ENCODE measurements around the gene PACSIN2.

The PACSIN2 gene

DNA sequence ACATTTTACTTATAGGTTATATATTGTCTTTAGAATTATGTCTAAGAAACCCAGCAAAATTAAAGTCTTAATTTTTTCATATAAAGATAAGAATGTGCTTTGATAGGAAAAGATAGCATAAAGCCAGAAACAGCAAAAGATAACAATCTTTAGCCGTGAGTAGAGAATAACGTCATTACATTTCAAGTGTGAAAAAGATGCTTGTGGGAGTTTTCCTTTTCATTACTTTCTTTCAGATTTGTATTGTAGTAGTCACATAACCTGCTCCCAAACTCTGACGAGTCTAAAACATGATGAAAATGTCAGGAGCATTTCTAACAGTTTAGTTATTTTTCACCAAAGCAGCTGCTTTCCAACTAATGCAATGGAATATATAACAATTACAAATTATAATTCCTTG, 189.2 kb downstream of the PACSIN2 start:
- Histone ChIP-seq H3K36me3 (replicated peaks; ENCODE audit: insufficient read depth, low read length) (peaks cover 12% of the 10 kb centered on the region; the same call in 1 of the 2 replicates), H3K79me2 (ENCODE audit: low read length) (no peaks in the 10 kb centered on the region), H3F3A (ENCODE audit: insufficient read depth, low read length) (no peaks in the 10 kb centered on the region), H3K4me2 (ENCODE audit: low read depth, low read length) (no peak overlapping the region), H2AFZ (ENCODE audit: low read length) (no peak overlapping the region), H4K20me1 (ENCODE audit: insufficient read depth, low read length) (no peaks in the 10 kb centered on the region), H3K27ac (ENCODE audit: low read length) (no peak overlapping the region), H3K27me3 (replicated peaks; ENCODE audit: insufficient read depth, low read length) (no peaks in the 10 kb centered on the region), H3K9ac (ENCODE audit: low read length) (no peak overlapping the region), H3K9me3 (replicated peaks; ENCODE audit: insufficient read depth, low read length) (no peaks in the 10 kb centered on the region), H3K4me3 (ENCODE audit: low read length) (no peak overlapping the region), H3K4me1 (ENCODE audit: low read length) (no peaks in the 10 kb centered on the region), H3K9me2 (replicated peaks; ENCODE audit: insufficient read depth, low read length) (no peaks in the 10 kb centered on the region)
- TF ChIP-seq EZH2 (optimal IDR thresholded peaks at IDR 0.05; ENCODE audit: low read depth, low read length) = no peak
- TF ChIP-seq, protein P1, sequence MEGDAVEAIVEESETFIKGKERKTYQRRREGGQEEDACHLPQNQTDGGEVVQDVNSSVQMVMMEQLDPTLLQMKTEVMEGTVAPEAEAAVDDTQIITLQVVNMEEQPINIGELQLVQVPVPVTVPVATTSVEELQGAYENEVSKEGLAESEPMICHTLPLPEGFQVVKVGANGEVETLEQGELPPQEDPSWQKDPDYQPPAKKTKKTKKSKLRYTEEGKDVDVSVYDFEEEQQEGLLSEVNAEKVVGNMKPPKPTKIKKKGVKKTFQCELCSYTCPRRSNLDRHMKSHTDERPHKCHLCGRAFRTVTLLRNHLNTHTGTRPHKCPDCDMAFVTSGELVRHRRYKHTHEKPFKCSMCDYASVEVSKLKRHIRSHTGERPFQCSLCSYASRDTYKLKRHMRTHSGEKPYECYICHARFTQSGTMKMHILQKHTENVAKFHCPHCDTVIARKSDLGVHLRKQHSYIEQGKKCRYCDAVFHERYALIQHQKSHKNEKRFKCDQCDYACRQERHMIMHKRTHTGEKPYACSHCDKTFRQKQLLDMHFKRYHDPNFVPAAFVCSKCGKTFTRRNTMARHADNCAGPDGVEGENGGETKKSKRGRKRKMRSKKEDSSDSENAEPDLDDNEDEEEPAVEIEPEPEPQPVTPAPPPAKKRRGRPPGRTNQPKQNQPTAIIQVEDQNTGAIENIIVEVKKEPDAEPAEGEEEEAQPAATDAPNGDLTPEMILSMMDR (IDR thresholded peaks at IDR 0.05; ENCODE audit: low read length) = no peak
- DNase-seq = no peak

DNA sequence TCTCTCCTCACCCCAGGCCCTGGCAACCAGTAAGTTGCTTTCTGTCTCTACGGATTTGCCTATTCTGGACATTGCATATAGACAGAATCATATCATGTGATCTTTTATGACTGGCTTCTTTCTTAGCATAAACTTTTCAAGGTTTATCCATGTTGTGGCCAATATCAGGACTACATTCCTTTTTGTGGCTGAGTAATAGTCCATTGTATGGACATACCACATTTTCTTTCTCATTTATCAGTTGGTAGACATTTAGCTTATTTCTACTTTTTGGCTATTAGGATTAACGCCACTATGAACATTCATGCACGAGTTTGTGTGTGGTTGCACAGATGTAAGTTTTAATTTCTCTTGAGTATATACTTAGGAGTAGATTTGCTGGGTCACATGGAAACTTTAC, 193.6 kb downstream of the PACSIN2 start:
- H2AFZ ChIP-seq (ENCODE audit: low read length) = no peak overlapping the region
- no peaks in the 10 kb centered on the region for H3K36me3 ChIP-seq (replicated peaks; ENCODE audit: insufficient read depth, low read length)
- no peaks in the 10 kb centered on the region for H3K4me1 ChIP-seq (ENCODE audit: low read length)
- no peak overlapping the region for H3K27ac ChIP-seq (ENCODE audit: low read length)
- H3K27me3 ChIP-seq (replicated peaks; ENCODE audit: insufficient read depth, low read length) = no peaks in the 10 kb centered on the region
- no peaks in the 10 kb centered on the region for H3F3A ChIP-seq (ENCODE audit: insufficient read depth, low read length)
- no peak overlapping the region for H3K9ac ChIP-seq (ENCODE audit: low read length)
- no peak overlapping the region for H3K4me3 ChIP-seq (ENCODE audit: low read length)
- no peak for DNase-seq
- no peak overlapping the region for H3K4me2 ChIP-seq (ENCODE audit: low read depth, low read length)
- H4K20me1 ChIP-seq (ENCODE audit: insufficient read depth, low read length) = no peaks in the 10 kb centered on the region
- no peaks in the 10 kb centered on the region for H3K9me3 ChIP-seq (replicated peaks; ENCODE audit: insufficient read depth, low read length)
- H3K9me2 ChIP-seq (replicated peaks; ENCODE audit: insufficient read depth, low read length) = no peaks in the 10 kb centered on the region
- TF ChIP-seq EZH2 (optimal IDR thresholded peaks at IDR 0.05; ENCODE audit: low read depth, low read length) (no peak), EZH2phosphoT487 (IDR thresholded peaks at IDR 0.05; ENCODE audit: low read length) (no peak)
- TF ChIP-seq, protein P1 (IDR thresholded peaks at IDR 0.05; ENCODE audit: low read length) = no peak
- H3K79me2 ChIP-seq (ENCODE audit: low read length) = no peaks in the 10 kb centered on the region

DNA sequence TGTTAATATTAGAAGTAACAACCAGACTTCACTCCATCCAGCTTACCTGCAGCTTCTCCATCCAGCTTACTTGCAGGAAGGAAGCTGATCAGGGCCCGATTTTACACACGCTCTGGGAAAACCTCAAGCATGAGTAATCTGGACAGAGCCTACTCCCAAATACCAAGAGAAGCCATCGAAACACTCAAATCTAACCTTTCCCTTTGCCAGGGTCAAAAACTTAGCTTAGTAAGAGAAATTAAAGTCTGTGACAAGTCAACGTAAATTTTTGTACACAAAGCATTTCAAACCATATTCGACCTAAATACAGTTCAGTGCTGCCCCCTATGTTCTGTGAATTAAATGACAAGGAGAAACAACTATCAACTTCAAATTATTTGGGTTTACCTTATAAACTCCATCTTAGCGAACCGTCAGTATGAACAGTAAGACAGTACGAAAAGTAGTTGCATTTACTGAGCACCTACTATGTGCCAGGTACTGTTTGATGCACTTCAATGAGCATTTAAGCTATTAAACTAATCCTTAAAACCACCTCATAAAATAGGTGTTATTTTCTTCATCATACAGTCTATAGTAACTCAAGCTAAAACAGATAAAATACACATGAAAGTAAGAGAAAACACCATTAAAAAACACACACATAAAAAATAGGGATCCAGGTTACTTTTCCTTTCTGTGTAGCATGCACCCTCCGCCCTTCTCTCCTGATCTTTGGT, 194.7 kb downstream of the PACSIN2 start:
- H2AFZ ChIP-seq (ENCODE audit: low read length) = no peak overlapping the region
- H3K4me3 ChIP-seq (ENCODE audit: low read length) = no peak overlapping the region
- H3K4me2 ChIP-seq (ENCODE audit: low read depth, low read length) = no peak overlapping the region
- DNase-seq = peak; percentile 30
- no peaks in the 10 kb centered on the region for H3K9me2 ChIP-seq (replicated peaks; ENCODE audit: insufficient read depth, low read length)
- H4K20me1 ChIP-seq (ENCODE audit: insufficient read depth, low read length) = no peaks in the 10 kb centered on the region
- no peak overlapping the region for H3K9ac ChIP-seq (ENCODE audit: low read length)
- H3F3A ChIP-seq (ENCODE audit: insufficient read depth, low read length) = no peaks in the 10 kb centered on the region
- H3K79me2 ChIP-seq (ENCODE audit: low read length) = no peaks in the 10 kb centered on the region
- TF ChIP-seq EZH2 (optimal IDR thresholded peaks at IDR 0.05; ENCODE audit: low read depth, low read length) (no peak), EZH2phosphoT487 (IDR thresholded peaks at IDR 0.05; ENCODE audit: low read length) (no peak)
- TF ChIP-seq, protein P1 (IDR thresholded peaks at IDR 0.05; ENCODE audit: low read length) = peak; percentile 57
- no peaks in the 10 kb centered on the region for H3K9me3 ChIP-seq (replicated peaks; ENCODE audit: insufficient read depth, low read length)
- no peaks in the 10 kb centered on the region for H3K27me3 ChIP-seq (replicated peaks; ENCODE audit: insufficient read depth, low read length)
- H3K36me3 ChIP-seq (replicated peaks; ENCODE audit: insufficient read depth, low read length) = no peaks in the 10 kb centered on the region
- no peaks in the 10 kb centered on the region for H3K4me1 ChIP-seq (ENCODE audit: low read length)
- H3K27ac ChIP-seq (ENCODE audit: low read length) = no peak overlapping the region

All from MM.1S (cell line).